Kidney (tissue), 14 donors: ENCODE measurements around the gene TRIM67. TPM values are rescaled to one million over a fixed set of nuclear protein-coding genes. Genes with fewer than 3 reads are reported as not detected.

Source experiments
- DNase-seq, 5 donors: peaks; one replicate each; pipeline ENCODE4 v3.0.0-alpha.2; 2013 to 2020
- FAIRE-seq: peaks from 2 replicates; lab custom pipeline; 2012; peaks lifted over from hg19 to GRCh38; lab: Jason Lieb, UNC
- H3K27ac ChIP-seq, 2 donors: one replicate each; pipeline ENCODE4 v1.7.0; 2013; ENCODE audit warnings: low read depth in 2 of 2, low read length in 2 of 2, inconsistent platforms in 1 of 2
- H3K27me3 ChIP-seq: one replicate; pipeline ENCODE4 v1.7.1; 2013; ENCODE audit warnings: low read length, inconsistent platforms; ENCODE audit not compliant: control insufficient read depth, insufficient read depth
- H3K36me3 ChIP-seq, 3 donors: one replicate each; pipeline versions ENCODE4 v1.7.0 to v1.7.1; 2013; ENCODE audit warnings: low read length in 3 of 3, control low read depth in 1 of 3, inconsistent platforms in 1 of 3; ENCODE audit not compliant: insufficient read depth in 3 of 3, control insufficient read depth in 2 of 3
- H3K4me1 ChIP-seq, 3 donors: one replicate each; pipeline versions ENCODE4 v1.7.0 to v1.7.1; 2013; ENCODE audit warnings: low read length in 3 of 3, inconsistent platforms in 1 of 3, low read depth in 1 of 3; ENCODE audit not compliant: control insufficient read depth in 2 of 3, insufficient read depth in 2 of 3
- H3K4me3 ChIP-seq, 3 donors: one replicate each; pipeline versions ENCODE4 v1.7.0 to v1.8.1; 2013; ENCODE audit warnings: low read length in 3 of 3, control low read depth in 1 of 3, inconsistent platforms in 1 of 3
- H3K9ac ChIP-seq, 3 donors: one replicate each; pipeline versions ENCODE4 v1.7.0 to v1.7.1; 2013; ENCODE audit warnings: low read length in 3 of 3, control low read depth in 1 of 3, inconsistent platforms in 1 of 3
- H3K9me3 ChIP-seq, 3 donors: one replicate each; pipeline versions ENCODE4 v1.7.0 to v1.7.1; 2013; ENCODE audit warnings: low read length in 3 of 3, control low read depth in 1 of 3, inconsistent platforms in 1 of 3; ENCODE audit not compliant: control insufficient read depth in 2 of 3, insufficient read depth in 1 of 3
- CTCF ChIP-seq: IDR thresholded peaks from 3 replicates; pipeline ENCODE4 v1.5.1; 2012; ENCODE audit warnings: mild to moderate bottlenecking, moderate library complexity, borderline replicate concordance; ENCODE audit not compliant: insufficient read depth; ENCODE audit errors: extremely low read depth
- intact Hi-C: fragments of 100-400 bp; cut with DNase I; formaldehyde crosslinking; loops from one replicate; pipeline ENCODE4 v1.11.1; 2022
- polyA plus RNA-seq: library from polyadenylated mRNA; stranded (reverse); fragments of 350-450 nt; fragmentation: Illumina TruSeq; extraction: RNeasy Lipid Tissue Mini Kit (QIAGEN cat#74804); gene quantifications from one replicate; pipeline ENCODE4 v1.2.3, GENCODE V29; 2014; ENCODE audit warnings: low read depth, low replicate concordance; ENCODE audit not compliant: insufficient read depth
- total RNA-seq: library from RNA; stranded (reverse); fragmentation: NEBNext Ultra II Directional; extraction: Animal tissue kit (Norgen Biotek cat#: 25700); gene quantifications from one replicate; pipeline ENCODE4 v1.2.1, GENCODE V29; 2021
- donor health status: control.
- donor health status: control.
- donor health status: control.
- donor health status: control.
- donor health status: control.
- donor health status: DM: yes; HTN: yes; CAD: no.
- donor health status: Normal renal cell carcinoma (clear cell type).

Gene TRIM67
- total and polyA plus RNA-seq, 2 donors from 2014 or later: 0.04 TPM; not detected in 1

GRCh38 chr1:231192620-231193163 is 30.8 kb downstream of the TRIM67 start:
- no peaks in the 10 kb centered on the region for H3K27me3 ChIP-seq
- no peaks in the 10 kb centered on the region for H3K36me3 ChIP-seq
- peak overlapping the region in 1 of 2 donors; percentile 60 for H3K27ac ChIP-seq
- H3K9ac ChIP-seq: no peak overlapping the region
- FAIRE-seq (no peak), DNase-seq (peak; percentile 52 to 93 (median 61))
- no peak for TF ChIP-seq CTCF
- H3K4me1 ChIP-seq: peaks cover 0 to 18% (median 11%) of the 10 kb centered on the region in 3 donors
- H3K4me3 ChIP-seq: no peak overlapping the region
- intact Hi-C loops: no loop called here
- H3K9me3 ChIP-seq: peaks cover 0 to 8% (median 0%) of the 10 kb centered on the region in 3 donors

GRCh38 chr1:231193710-231194340 is 32.0 kb downstream of the TRIM67 start:
- intact Hi-C loops: no loop called here
- DNase-seq: peak in 2 of 5 donors; percentile 43 to 54
- FAIRE-seq: no peak

GRCh38 chr1:231194476-231194842 is 32.6 kb downstream of the TRIM67 start:
- Histone ChIP-seq H3K4me3 (no peak overlapping the region), H3K27me3 (no peaks in the 10 kb centered on the region), H3K4me1 (peaks cover 0 to 18% (median 11%) of the 10 kb centered on the region in 3 donors), H3K27ac (no peak overlapping the region), H3K36me3 (no peaks in the 10 kb centered on the region), H3K9ac (no peak overlapping the region), H3K9me3 (peaks cover 0 to 7% (median 0%) of the 10 kb centered on the region in 3 donors)
- intact Hi-C loops: no loop called here
- TF ChIP-seq CTCF: no peak
- DNase-seq (no peak), FAIRE-seq (no peak)

More at GRCh38 chr1:231193710-231194340, 32.0 kb downstream of the TRIM67 start:
- Histone ChIP-seq H3K4me1 (peaks cover 0 to 18% (median 11%) of the 10 kb centered on the region in 3 donors), H3K27me3 (no peaks in the 10 kb centered on the region), H3K9me3 (peaks cover 0 to 8% (median 0%) of the 10 kb centered on the region in 3 donors), H3K36me3 (no peaks in the 10 kb centered on the region), H3K9ac (no peak overlapping the region), H3K4me3 (no peak overlapping the region), H3K27ac (no peak overlapping the region)
- no peak for TF ChIP-seq CTCF
